Colonic mucosa (tissue), 4 donors: Measurements from ENCODE around the gene PKDCC. TPM values are rescaled to one million over a fixed set of nuclear protein-coding genes. Genes with fewer than 3 reads are reported as not detected.

Experiments
- DNase-seq: peaks from one replicate; pipeline ENCODE4 v3.0.0-alpha.2; 2020
- H3K27ac ChIP-seq: fragments of 200-600 bp; one replicate; pipeline ENCODE4 v1.8.0; 2021
- H3K27me3 ChIP-seq: fragments of 200-600 bp; one replicate; pipeline ENCODE4 v1.8.0; 2021
- H3K36me3 ChIP-seq: fragments of 200-600 bp; one replicate; pipeline ENCODE4 v1.8.0; 2021
- H3K4me1 ChIP-seq: fragments of 200-600 bp; one replicate; pipeline ENCODE4 v1.8.0; 2021; ENCODE audit warnings: mild to moderate bottlenecking
- H3K4me3 ChIP-seq: fragments of 200-600 bp; one replicate; pipeline ENCODE4 v1.8.0; 2021
- H3K9ac ChIP-seq, 2 donors: one replicate each; pipeline ENCODE4 v1.7.0; 2013; ENCODE audit warnings: control low read depth in 2 of 2, low read depth in 2 of 2, low read length in 2 of 2
- H3K9me3 ChIP-seq: fragments of 200-600 bp; one replicate; pipeline ENCODE4 v1.8.0; 2021
- CTCF ChIP-seq: fragments of 200-600 bp; IDR thresholded peaks from one replicate; pipeline ENCODE4 v1.8.0; 2022; ENCODE audit warnings: antibody characterized with exemption, mild to moderate bottlenecking
- intact Hi-C: fragments of 100-400 bp; cut with DNase I; formaldehyde crosslinking; loops from one replicate; pipeline ENCODE4 v1.14.1; 2022
- total RNA-seq, 2 donors: library from RNA; stranded (reverse); fragmentation: NEBNext Ultra II Directional in 1 of 2; extraction: Animal tissue kit (Norgen Biotek cat#: 25700) in 1 of 2; gene quantifications; one replicate each; pipeline ENCODE4 v1.2.1, GENCODE V29; 2021
- donor health status: healthy.
- donor health status: DM: no; HTN: no; CAD: no.
- donor health status: DM: no; HTN: no; CAD: no.

The PKDCC gene
- total RNA-seq, 2 donors from 2014 or later = 61.3 to 125 TPM

GRCh38 chr2:42044939-42045338 lies 2.9 kb upstream of the PKDCC start:
- DNase-seq = no peak
- no peak for TF ChIP-seq CTCF
- Histone ChIP-seq H3K27me3 (no peaks in the 10 kb centered on the region), H3K27ac (no peak overlapping the region), H3K4me3 (no peak overlapping the region), H3K9me3 (no peaks in the 10 kb centered on the region), H3K36me3 (no peaks in the 10 kb centered on the region), H3K4me1 (no peaks in the 10 kb centered on the region), H3K9ac (no peak overlapping the region)
- intact Hi-C loops = loop anchor here (10.0 kb wide), 1 partner anchor 80 kb away; no protein-coding TSS in a partner anchor

GRCh38 chr2:42045352-42045751 lies 2.5 kb upstream of the PKDCC start:
- no peaks in the 10 kb centered on the region for H3K9me3 ChIP-seq
- no peak for TF ChIP-seq CTCF
- H3K9ac ChIP-seq = no peak overlapping the region
- H3K27ac ChIP-seq = no peak overlapping the region
- no peaks in the 10 kb centered on the region for H3K4me1 ChIP-seq
- no peaks in the 10 kb centered on the region for H3K36me3 ChIP-seq
- intact Hi-C loops = loop anchor here (10.0 kb wide), 1 partner anchor 81 kb away; no protein-coding TSS in a partner anchor
- H3K4me3 ChIP-seq = no peak overlapping the region
- no peaks in the 10 kb centered on the region for H3K27me3 ChIP-seq
- no peak for DNase-seq

GRCh38 chr2:42045848-42046748 lies 1.7 kb upstream of the PKDCC start:
- Histone ChIP-seq H3K36me3 (no peaks in the 10 kb centered on the region), H3K27me3 (no peaks in the 10 kb centered on the region), H3K4me3 (no peak overlapping the region), H3K9ac (no peak overlapping the region), H3K27ac (peak overlapping the region; percentile 9), H3K9me3 (no peaks in the 10 kb centered on the region), H3K4me1 (no peaks in the 10 kb centered on the region)
- no peak for TF ChIP-seq CTCF
- DNase-seq = peak; percentile 36
- intact Hi-C loops = loop anchor here (10.0 kb wide), 1 partner anchor 81 kb away; no protein-coding TSS in a partner anchor

- H3K4me1 ChIP-seq = no peaks in the 10 kb centered on the region
- no peak for TF ChIP-seq CTCF
- H3K9me3 ChIP-seq = no peaks in the 10 kb centered on the region
- H3K4me3 ChIP-seq = peak overlapping the region; percentile 43
- no peak for DNase-seq
- peak overlapping the region; percentile 1 for H3K27ac ChIP-seq
- intact Hi-C loops = loop anchor here (10.0 kb wide), 1 partner anchor 82 kb away; no protein-coding TSS in a partner anchor
- H3K9ac ChIP-seq = peak overlapping the region; percentile 54 to 70
- H3K36me3 ChIP-seq = no peaks in the 10 kb centered on the region
- no peaks in the 10 kb centered on the region for H3K27me3 ChIP-seq
Observed at GRCh38 chr2:42046819-42047487, 868 bp upstream of the PKDCC start.
